ENCODE measurements around the gene PTPRM. TPM values are rescaled to one million over a fixed set of nuclear protein-coding genes. Genes with fewer than 3 reads are reported as not detected.

Gene PTPRM
- 43.8 and 78.6 TPM in 2 replicates for total RNA-seq

GRCh38 chr18:7566567-7567473, at the start of gene PTPRM:
TSS of gene PTPRM (plus strand) at chr18:7567316. CDS start at chr18:7567819, 503 bp downstream.

